Bronchial epithelial cell (primary cell): ENCODE results near the gene SCML1. TPM values are rescaled to one million over a fixed set of nuclear protein-coding genes. Genes with fewer than 3 reads are reported as not detected.

Source experiments
- DNase-seq: peaks from one replicate; pipeline ENCODE4 v3.0.0-alpha.2; 2010; ENCODE audit warnings: low read depth
- FAIRE-seq: peaks from 2 replicates; lab custom pipeline; 2011; peaks lifted over from hg19 to GRCh38; lab: Jason Lieb, UNC
- H3K27me3 ChIP-seq: 2 replicates; pipeline ENCODE4 v1.5.1; 2011; ENCODE audit warnings: low read length; ENCODE audit not compliant: control insufficient read depth, insufficient read depth
- H3K36me3 ChIP-seq: 2 replicates; pipeline ENCODE4 v1.5.1; 2011; ENCODE audit warnings: low read length; ENCODE audit not compliant: control insufficient read depth, insufficient read depth
- H3K4me3 ChIP-seq: 2 replicates; pipeline ENCODE4 v1.5.1; 2011; ENCODE audit warnings: mild to moderate bottlenecking, low read depth, low read length, control low read depth
- total RNA-seq: library from RNA; depleted of rRNA; stranded (reverse); fragments of >200 nt; gene quantifications from 2 replicates; pipeline ENCODE4 v1.2.1, GENCODE V29; 2014
- TF ChIP-seq, protein P1 (sequence below): IDR thresholded peaks from 2 replicates; pipeline ENCODE4 v1.5.1; 2011; ENCODE audit warnings: mild to moderate bottlenecking, moderate library complexity, low read length, control low read depth, inconsistent platforms; ENCODE audit not compliant: insufficient read depth, severe bottlenecking

SCML1 gene
- 4.0 and 4.2 TPM in 2 replicates for total RNA-seq

DNA sequence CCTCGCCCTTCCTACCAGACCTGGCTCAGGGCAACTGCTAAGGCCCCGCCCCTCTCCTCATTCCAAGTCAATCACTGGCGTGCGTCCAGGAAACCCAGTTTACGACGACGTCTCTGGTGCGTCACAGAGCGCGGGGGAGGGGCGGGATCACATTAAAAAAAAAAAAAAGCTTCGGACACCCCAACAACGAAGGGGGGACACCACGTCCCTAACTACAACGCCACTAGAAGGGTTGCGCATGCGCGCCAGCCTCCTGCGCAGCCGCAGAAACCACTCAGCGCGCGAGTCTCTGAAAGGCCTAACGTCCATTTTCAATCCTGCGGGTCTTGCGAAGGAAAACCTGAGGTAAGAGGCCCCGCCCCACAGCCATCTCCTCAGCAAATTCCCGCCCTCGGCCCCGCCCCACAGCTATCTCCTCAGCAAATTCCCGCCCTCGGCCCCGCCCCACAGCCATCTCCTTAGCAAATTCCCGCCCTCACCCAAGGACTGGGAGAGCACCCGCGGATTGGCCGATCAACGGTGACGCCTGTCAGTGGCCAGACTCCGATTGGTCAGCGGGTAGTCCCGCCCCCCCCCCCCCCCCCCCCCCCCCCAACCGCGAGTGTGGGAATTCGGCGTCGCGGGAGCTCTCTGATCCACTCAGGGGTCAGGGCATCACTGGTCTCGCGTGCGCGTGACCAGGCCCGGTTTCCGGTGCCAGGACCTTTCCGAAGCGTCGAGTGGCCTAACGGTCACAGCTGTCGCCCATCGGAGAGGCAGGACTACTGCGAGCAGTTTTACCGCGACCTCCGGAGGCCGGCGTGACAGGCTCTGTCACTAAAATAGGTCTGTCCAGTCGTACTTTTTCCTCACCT is at the start of gene SCML1:
Gene SCML1 (plus strand): TSS at position 638 of the 854 bp plus-strand sequence. CDS start 6,694 bp downstream, outside the sequence.
- Histone ChIP-seq H3K4me3 (peak within 1 kb of the TSS; percentile 54), H3K36me3 (no peaks in the 10 kb centered on the region), H3K27me3 (no peaks in the 10 kb centered on the region)
- FAIRE-seq (no peak), DNase-seq (peak; percentile 89)
- TF ChIP-seq, protein P1, sequence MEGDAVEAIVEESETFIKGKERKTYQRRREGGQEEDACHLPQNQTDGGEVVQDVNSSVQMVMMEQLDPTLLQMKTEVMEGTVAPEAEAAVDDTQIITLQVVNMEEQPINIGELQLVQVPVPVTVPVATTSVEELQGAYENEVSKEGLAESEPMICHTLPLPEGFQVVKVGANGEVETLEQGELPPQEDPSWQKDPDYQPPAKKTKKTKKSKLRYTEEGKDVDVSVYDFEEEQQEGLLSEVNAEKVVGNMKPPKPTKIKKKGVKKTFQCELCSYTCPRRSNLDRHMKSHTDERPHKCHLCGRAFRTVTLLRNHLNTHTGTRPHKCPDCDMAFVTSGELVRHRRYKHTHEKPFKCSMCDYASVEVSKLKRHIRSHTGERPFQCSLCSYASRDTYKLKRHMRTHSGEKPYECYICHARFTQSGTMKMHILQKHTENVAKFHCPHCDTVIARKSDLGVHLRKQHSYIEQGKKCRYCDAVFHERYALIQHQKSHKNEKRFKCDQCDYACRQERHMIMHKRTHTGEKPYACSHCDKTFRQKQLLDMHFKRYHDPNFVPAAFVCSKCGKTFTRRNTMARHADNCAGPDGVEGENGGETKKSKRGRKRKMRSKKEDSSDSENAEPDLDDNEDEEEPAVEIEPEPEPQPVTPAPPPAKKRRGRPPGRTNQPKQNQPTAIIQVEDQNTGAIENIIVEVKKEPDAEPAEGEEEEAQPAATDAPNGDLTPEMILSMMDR = no peak

- TF ChIP-seq, protein P1 = no peak
- DNase-seq (no peak), FAIRE-seq (no peak)
- Histone ChIP-seq H3K4me3 (no peak overlapping the region), H3K36me3 (no peaks in the 10 kb centered on the region), H3K27me3 (no peaks in the 10 kb centered on the region)
These were observed 49.6 kb upstream of the SCML1 start for GRCh38 chrX:17687648-17688047.

- DNase-seq = peak; percentile 38
- Histone ChIP-seq H3K27me3 (no peaks in the 10 kb centered on the region), H3K4me3 (no peak overlapping the region), H3K36me3 (no peaks in the 10 kb centered on the region)
- no peak for FAIRE-seq
- TF ChIP-seq, protein P1 = peak; percentile 38
These were observed 47.3 kb upstream of the SCML1 start for GRCh38 chrX:17689971-17690409.

- TF ChIP-seq, protein P1 = no peak
- DNase-seq = peak; percentile 29
- no peaks in the 10 kb centered on the region for H3K27me3 ChIP-seq
- FAIRE-seq = no peak
- H3K36me3 ChIP-seq = no peaks in the 10 kb centered on the region
- H3K4me3 ChIP-seq = no peak overlapping the region
These were observed 44.5 kb upstream of the SCML1 start for GRCh38 chrX:17692709-17693346.

- Histone ChIP-seq H3K27me3 (no peaks in the 10 kb centered on the region), H3K4me3 (no peak overlapping the region), H3K36me3 (no peaks in the 10 kb centered on the region)
- TF ChIP-seq, protein P1 = no peak
- FAIRE-seq (no peak), DNase-seq (peak; percentile 33)
These were observed 40.1 kb upstream of the SCML1 start for GRCh38 chrX:17697191-17697590.
